Ovary (tissue), 9 donors: ENCODE results near the gene BORCS6. TPM values are rescaled to one million over a fixed set of nuclear protein-coding genes. Genes with fewer than 3 reads are reported as not detected.

Experiments used
- DNase-seq, 5 donors: peaks; one replicate each; pipeline ENCODE4 v3.0.0-alpha.2; 2019 to 2020
- H3K27ac ChIP-seq, 2 donors: fragments of 200-600 bp; one replicate each; pipeline versions ENCODE4 v1.5.1 to v1.8.0; 2019 to 2022
- H3K27me3 ChIP-seq: fragments of 200-600 bp; one replicate; pipeline ENCODE4 v1.8.0; 2022
- H3K36me3 ChIP-seq: fragments of 200-600 bp; sonication (generic); one replicate; pipeline ENCODE4 v1.5.1; 2019
- H3K4me1 ChIP-seq: one replicate; pipeline ENCODE4 v1.8.1; 2013; ENCODE audit warnings: mild to moderate bottlenecking, moderate library complexity; ENCODE audit not compliant: insufficient read depth
- H3K4me3 ChIP-seq: fragments of 200-600 bp; sonication (generic); one replicate; pipeline ENCODE4 v1.5.1; 2017
- H3K9me3 ChIP-seq, 2 donors: fragments of 200-600 bp in 1 of 2; sonication (generic) in 1 of 2; one replicate each; pipeline versions ENCODE4 v1.5.1 to v1.8.1; 2013 to 2019; ENCODE audit warnings: mild to moderate bottlenecking in 1 of 2, moderate library complexity in 1 of 2
- EP300 ChIP-seq: sonication (generic); formaldehyde crosslinking; IDR thresholded peaks from one replicate; pipeline ENCODE4 v1.6.1; 2017; ENCODE audit warnings: antibody characterized with exemption
- POLR2A ChIP-seq: fragments of 450-650 bp; IDR thresholded peaks from one replicate; pipeline ENCODE4 v1.6.1; 2017; ENCODE audit warnings: antibody characterized with exemption, mild to moderate bottlenecking, moderate library complexity
- WGBS, 3 donors: extraction: QIAGEN DNeasy Blood & Tissue Kit in 1 of 3; methylation state at CpG; one replicate each; pipeline versions ENCODE4 v1.1.5 to v1.1.7; 2013 to 2017; 5-methylcytosine and 5-hydroxymethylcytosine counted together
- intact Hi-C, 4 donors: fragments of 100-400 bp; cut with DNase I; formaldehyde crosslinking; loops; one replicate each; pipeline versions ENCODE4 v1.11.0 to v1.15.1; 2022 to 2023
- polyA plus RNA-seq, 2 donors: library from polyadenylated mRNA; stranded (reverse); fragments of 200-250 nt in 1 of 2; fragments of 350-450 nt in 1 of 2; fragmentation: Illumina TruSeq in 1 of 2; extraction: RNeasy Lipid Tissue Mini Kit (QIAGEN cat#74804) in 1 of 2; gene quantifications; one replicate each; pipeline ENCODE4 v1.2.3, GENCODE V29; 2013 to 2014
- total RNA-seq, 7 donors: library from RNA; depleted of rRNA in 2 of 7; stranded (reverse); fragments of >200 nt in 2 of 7; fragmentation: NEBNext Ultra II Directional in 3 of 7; extraction: Animal tissue kit (Norgen Biotek cat#: 25700) in 3 of 7; gene quantifications; one replicate each; pipeline versions ENCODE4 v1.1.0 to v1.2.4, GENCODE V29; 2016 to 2023
- TF ChIP-seq, protein P1 (sequence below), 3 donors: fragments of 450-650 bp in 2 of 3; fragments of 200-600 bp in 1 of 3; IDR thresholded peaks; one replicate each; pipeline versions ENCODE4 v1.5.1 to v1.8.0; 2016 to 2022; ENCODE audit warnings: antibody characterized with exemption in 3 of 3, mild to moderate bottlenecking in 1 of 3
- donor health status: DM: no; HTN: no; CAD: no; lungs with moderate emphysema.
- donor health status: DM: no; HTN: no; CAD: no.
- donor health status: Bipolar disorder and iron deficiency.
- donor health status: DM: yes; HTN: yes; CAD: no.
- donor health status: DM: no; HTN: no; CAD: no.
- donor health status: DM: yes; HTN: yes; CAD: no.

The BORCS6 gene
- total and polyA plus RNA-seq, 9 donors: 1.3 to 7.2 (median 6.7) TPM

DNA sequence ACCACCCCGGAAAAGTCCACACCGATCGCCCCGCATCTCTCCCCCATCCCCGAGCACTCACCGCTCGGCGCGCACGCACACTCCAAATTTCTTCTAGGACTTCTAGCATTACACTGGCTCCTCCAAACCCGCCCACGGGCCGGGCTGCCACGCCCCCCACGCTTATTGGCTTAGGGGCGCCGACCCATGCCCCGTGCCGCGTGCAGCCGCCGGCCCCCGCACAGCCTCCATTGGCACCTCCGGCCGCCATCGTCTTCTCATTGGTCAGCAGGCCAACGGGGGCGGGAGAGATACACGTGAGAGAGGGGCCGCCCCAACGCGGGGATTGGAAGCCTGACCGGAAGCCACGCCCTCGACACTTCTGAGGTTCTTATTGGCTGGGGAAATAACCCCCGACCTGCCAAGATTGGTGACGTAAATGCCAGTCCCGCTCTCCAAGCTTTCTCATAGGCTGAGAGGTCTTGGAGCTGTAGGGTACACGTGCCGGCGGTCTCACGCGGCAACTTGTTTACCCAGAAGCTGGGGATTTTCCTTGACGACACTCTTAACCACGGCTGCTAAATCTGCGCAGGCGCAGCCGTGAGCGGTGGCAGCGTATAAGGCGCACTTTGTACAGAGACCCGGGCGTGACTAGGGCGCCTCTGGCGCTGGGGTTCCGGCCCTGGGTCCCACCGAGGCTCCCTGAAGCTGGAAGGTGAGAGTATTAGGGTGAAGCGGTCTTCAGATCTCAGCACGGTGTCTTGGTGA lies 33.6 kb downstream of the BORCS6 start:
- TF ChIP-seq, protein P1, sequence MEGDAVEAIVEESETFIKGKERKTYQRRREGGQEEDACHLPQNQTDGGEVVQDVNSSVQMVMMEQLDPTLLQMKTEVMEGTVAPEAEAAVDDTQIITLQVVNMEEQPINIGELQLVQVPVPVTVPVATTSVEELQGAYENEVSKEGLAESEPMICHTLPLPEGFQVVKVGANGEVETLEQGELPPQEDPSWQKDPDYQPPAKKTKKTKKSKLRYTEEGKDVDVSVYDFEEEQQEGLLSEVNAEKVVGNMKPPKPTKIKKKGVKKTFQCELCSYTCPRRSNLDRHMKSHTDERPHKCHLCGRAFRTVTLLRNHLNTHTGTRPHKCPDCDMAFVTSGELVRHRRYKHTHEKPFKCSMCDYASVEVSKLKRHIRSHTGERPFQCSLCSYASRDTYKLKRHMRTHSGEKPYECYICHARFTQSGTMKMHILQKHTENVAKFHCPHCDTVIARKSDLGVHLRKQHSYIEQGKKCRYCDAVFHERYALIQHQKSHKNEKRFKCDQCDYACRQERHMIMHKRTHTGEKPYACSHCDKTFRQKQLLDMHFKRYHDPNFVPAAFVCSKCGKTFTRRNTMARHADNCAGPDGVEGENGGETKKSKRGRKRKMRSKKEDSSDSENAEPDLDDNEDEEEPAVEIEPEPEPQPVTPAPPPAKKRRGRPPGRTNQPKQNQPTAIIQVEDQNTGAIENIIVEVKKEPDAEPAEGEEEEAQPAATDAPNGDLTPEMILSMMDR (IDR thresholded peaks at IDR 0.05): no peak
- peak; percentile 98 for TF ChIP-seq EP300
- peak; percentile 100 for TF ChIP-seq POLR2A
- Histone ChIP-seq H3K27me3 (no peaks in the 10 kb centered on the region), H3K9me3 (no peaks in the 10 kb centered on the region), H3K27ac (peak overlapping the region; percentile 94 to 96), H3K36me3 (no peaks in the 10 kb centered on the region), H3K4me3 (peak overlapping the region; percentile 97), H3K4me1 (peaks cover 10% of the 10 kb centered on the region)
- peak; percentile 100 for DNase-seq
- WGBS, 3 donors: 0 to 1% (median 1%) methylated on average over 57 to 59 of the region's 59 CpGs
- intact Hi-C loops: loop anchor here in 1 of 4 donors (10.0 kb wide), 1 partner anchor 312 kb away; no protein-coding TSS in a partner anchor

DNA sequence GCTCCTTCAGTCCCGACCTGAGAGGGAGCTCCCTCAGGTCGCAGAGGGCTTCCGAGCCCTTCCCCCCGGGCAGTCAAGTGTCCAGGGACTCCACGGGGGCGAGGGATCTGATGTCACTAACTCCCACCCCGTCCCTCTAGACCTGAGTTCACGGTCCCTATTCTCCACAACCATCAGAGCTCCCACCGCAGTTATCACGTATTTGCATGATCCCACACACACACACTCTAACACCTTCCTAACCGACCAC lies 34.1 kb downstream of the BORCS6 start:
- Histone ChIP-seq H3K36me3 (no peaks in the 10 kb centered on the region), H3K27me3 (no peaks in the 10 kb centered on the region), H3K27ac (peak overlapping the region; percentile 94 to 96), H3K4me3 (peak overlapping the region; percentile 97), H3K9me3 (no peaks in the 10 kb centered on the region), H3K4me1 (peaks cover 9% of the 10 kb centered on the region)
- 0 to 1% (median 0%) methylated on average over 11 of the region's 11 CpGs for WGBS, 3 donors
- intact Hi-C loops: loop anchor here in 1 of 4 donors (10.0 kb wide), 1 partner anchor 311 kb away; no protein-coding TSS in a partner anchor
- peak in 1 of 5 donors; percentile 65 for DNase-seq
- TF ChIP-seq POLR2A: no peak
- no peak for TF ChIP-seq EP300
- TF ChIP-seq, protein P1 (IDR thresholded peaks at IDR 0.05): peak in 2 of 3 donors; percentile 13 to 29

DNA sequence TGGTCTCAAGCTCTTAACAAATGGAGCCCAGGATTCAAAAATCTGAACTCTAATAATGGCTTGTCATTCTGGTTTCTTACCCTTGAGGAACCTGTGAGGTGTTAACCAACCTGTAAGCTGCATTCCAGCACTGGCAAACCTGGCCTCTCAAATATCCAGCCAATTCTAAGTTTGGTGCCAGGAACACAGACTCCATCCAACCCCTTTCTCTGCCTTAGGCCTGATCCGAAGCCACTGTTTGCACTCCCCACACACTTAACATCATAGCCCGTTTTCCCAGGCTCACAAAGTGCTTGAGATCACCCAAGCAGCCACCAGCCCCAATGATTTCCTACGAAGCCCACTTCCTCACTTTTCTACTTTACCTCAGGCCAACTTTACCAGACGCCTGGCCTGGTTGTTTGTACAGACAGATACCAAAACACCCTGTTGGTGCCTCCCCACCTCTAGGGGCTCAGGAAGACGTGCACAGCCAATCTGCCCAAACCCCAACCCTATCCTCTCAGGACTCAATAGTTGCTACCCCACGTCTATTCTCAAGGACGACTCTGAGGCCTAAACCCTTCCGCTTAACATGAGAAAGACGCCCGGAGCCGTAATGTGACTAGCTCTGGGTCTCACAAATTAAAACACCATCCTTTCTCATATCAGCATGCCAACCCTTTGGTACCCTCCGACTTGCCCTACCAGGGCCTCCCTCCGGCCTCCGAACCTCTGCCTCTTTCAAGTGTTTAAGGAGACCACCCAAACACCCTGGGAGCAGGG lies 34.6 kb downstream of the BORCS6 start:
- DNase-seq: peak in 2 of 5 donors; percentile 24 to 51
- peaks cover 12% of the 10 kb centered on the region for H3K4me1 ChIP-seq
- H3K4me3 ChIP-seq: peak overlapping the region; percentile 97
- TF ChIP-seq, protein P1 (IDR thresholded peaks at IDR 0.05): peak in 1 of 3 donors; percentile 4
- TF ChIP-seq EP300: no peak
- no peaks in the 10 kb centered on the region for H3K9me3 ChIP-seq
- intact Hi-C loops: loop anchor here in 1 of 4 donors (10.0 kb wide), 1 partner anchor 311 kb away; no protein-coding TSS in a partner anchor
- WGBS, 3 donors: 4 to 13% (median 10%) methylated on average over 14 of the region's 14 CpGs
- H3K27ac ChIP-seq: peak overlapping the region; percentile 94 to 96
- H3K27me3 ChIP-seq: no peaks in the 10 kb centered on the region
- no peaks in the 10 kb centered on the region for H3K36me3 ChIP-seq

DNA sequence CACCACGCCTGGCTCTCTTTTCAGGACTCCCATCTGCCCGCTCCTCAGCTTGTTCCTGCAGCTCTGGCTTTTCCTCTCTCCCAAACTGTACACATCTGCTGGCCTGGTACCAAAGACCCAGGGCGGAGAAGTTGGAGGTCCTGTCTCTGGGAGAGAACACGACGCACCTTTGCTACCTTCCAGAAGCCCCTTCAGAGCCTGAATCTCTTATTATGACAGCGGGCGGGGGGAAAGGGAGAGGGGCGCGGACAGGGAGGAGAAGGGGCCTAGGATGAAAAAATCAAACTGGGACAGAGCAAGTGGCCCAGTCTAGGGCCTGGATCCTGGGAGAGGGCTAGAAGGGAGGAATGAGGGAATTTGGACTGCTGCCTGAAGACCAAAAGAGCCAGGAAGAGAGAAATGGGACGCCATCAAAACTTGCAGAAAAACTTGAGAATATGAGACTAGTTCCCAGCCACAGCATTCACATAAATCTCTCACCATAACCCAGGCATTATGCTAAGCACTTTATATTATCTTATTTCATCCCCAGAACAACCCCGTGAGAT lies 35.3 kb downstream of the BORCS6 start:
- H3K27me3 ChIP-seq: no peaks in the 10 kb centered on the region
- TF ChIP-seq EP300 (no peak), POLR2A (peak; percentile 52)
- TF ChIP-seq, protein P1 (IDR thresholded peaks at IDR 0.05): peak in 1 of 3 donors; percentile 5
- intact Hi-C loops: loop anchor here in 1 of 4 donors (10.0 kb wide), 1 partner anchor 310 kb away; no protein-coding TSS in a partner anchor
- peaks cover 12% of the 10 kb centered on the region for H3K4me1 ChIP-seq
- WGBS, 3 donors: 1 to 7% (median 2%) methylated on average over 11 of the region's 11 CpGs
- DNase-seq: no peak
- H3K9me3 ChIP-seq: no peaks in the 10 kb centered on the region
- H3K27ac ChIP-seq: peak overlapping the region; percentile 94 to 96
- peak overlapping the region; percentile 97 for H3K4me3 ChIP-seq
- H3K36me3 ChIP-seq: no peaks in the 10 kb centered on the region
